HG03432 (cell line): Measurements from ENCODE around the gene ACTR6.

Experiments
- ATAC-seq: cut with Tn5 transposase; IDR thresholded peaks from one replicate; pipeline ENCODE4 v1.9.1; 2021; ENCODE audit warnings: mild to moderate bottlenecking, moderate library complexity; ENCODE audit not compliant: unreplicated experiment

ACTR6 gene

GRCh38 chr12:100265732-100266584 lies 65.3 kb downstream of the ACTR6 start:
- ATAC-seq = peak; percentile 11

- ATAC-seq = peak; percentile 86
Observed at GRCh38 chr12:100266585-100266834, 65.9 kb downstream of the ACTR6 start.

- ATAC-seq = peak; percentile 93
Observed at GRCh38 chr12:100266835-100267602, 66.4 kb downstream of the ACTR6 start, which contains the start of the genes DEPDC4 and SCYL2. TSS of gene DEPDC4 (minus strand) at chr12:100267079. CDS start at chr12:100267076, 3 bp downstream. TSS of gene SCYL2 (plus strand) at chr12:100267177. CDS start at chr12:100282971, 15,794 bp downstream.

- ATAC-seq = peak; percentile 10
Observed at GRCh38 chr12:100267603-100268281, 67.1 kb downstream of the ACTR6 start.

- no peak for ATAC-seq
Observed at GRCh38 chr12:100268835-100269564, 68.4 kb downstream of the ACTR6 start.

- no peak for ATAC-seq
Observed at GRCh38 chr12:100273782-100274181, 73.2 kb downstream of the ACTR6 start.
